K562 (cell line): ENCODE measurements around the gene PEX19. TPM values are rescaled to one million over a fixed set of nuclear protein-coding genes. Genes with fewer than 3 reads are reported as not detected.
A peak's percentile ranks its signal among the peaks of the same experiment; 100 is the strongest.

Experiments used
- CBFA2T3 ChIP-seq: fragments of 450-650 bp; IDR thresholded peaks from 2 replicates; pipeline ENCODE4 v1.6.1; 2017
- DLX4 ChIP-seq: fragments of 250-450 bp; sonication (Bioruptor Pico); IDR thresholded peaks from 2 replicates; pipeline ENCODE4 v1.6.1; 2021; ENCODE audit warnings: mild to moderate bottlenecking
- ESRRB ChIP-seq: fragments of 250-450 bp; sonication (Bioruptor Pico); IDR thresholded peaks from 2 replicates; pipeline ENCODE4 v1.5.0; 2020; ENCODE audit warnings: mild to moderate bottlenecking, moderate library complexity, borderline replicate concordance
- FOXA3 ChIP-seq, 2 experiments: fragments of 450-650 bp in 1 of 2; sonication (generic) in 1 of 2; formaldehyde crosslinking; IDR thresholded peaks in 1 of 2; conservative IDR thresholded peaks in 1 of 2; 2 replicates each; pipeline versions ENCODE4 v1.4.0 to v1.8.0; 2020 to 2022; ENCODE audit warnings: mild to moderate bottlenecking in 2 of 2, missing genetic modification reagents in 1 of 2
- GABPB1 ChIP-seq: sonication (generic); formaldehyde crosslinking; IDR thresholded peaks from 2 replicates; pipeline ENCODE4 v1.8.0; 2022; ENCODE audit warnings: mild to moderate bottlenecking, missing genetic modification reagents
- HES1 ChIP-seq: fragments of 450-650 bp; IDR thresholded peaks from 2 replicates; pipeline ENCODE4 v1.6.1; 2016; ENCODE audit warnings: low read depth, mild to moderate bottlenecking, moderate library complexity
- HMGXB4 ChIP-seq: sonication (generic); formaldehyde crosslinking; IDR thresholded peaks from 2 replicates; pipeline ENCODE4 v1.8.1; 2023; ENCODE audit warnings: mild to moderate bottlenecking, missing genetic modification reagents
- IFI16 ChIP-seq: fragments of 250-450 bp; sonication (Bioruptor Pico); IDR thresholded peaks from 2 replicates; pipeline ENCODE4 v2.1.2; 2022; ENCODE audit warnings: mild to moderate bottlenecking, inconsistent platforms
- MCM2 ChIP-seq: fragments of 450-650 bp; IDR thresholded peaks from 2 replicates; pipeline ENCODE4 v1.6.1; 2017; ENCODE audit warnings: low read depth, mild to moderate bottlenecking
- MEIS2 ChIP-seq: fragments of 450-650 bp; IDR thresholded peaks from 2 replicates; pipeline ENCODE4 v1.6.1; 2014; ENCODE audit warnings: mild to moderate bottlenecking; ENCODE audit not compliant: partially characterized antibody
- MXD1 ChIP-seq: fragments of 250-450 bp; sonication (Bioruptor Pico); IDR thresholded peaks from 2 replicates; pipeline ENCODE4 v1.8.0; 2021; ENCODE audit warnings: borderline replicate concordance, mild to moderate bottlenecking, moderate library complexity; ENCODE audit not compliant: poor library complexity, severe bottlenecking
- NFE2 ChIP-seq: IDR thresholded peaks from 2 replicates; pipeline ENCODE4 v1.6.1; 2014; ENCODE audit warnings: antibody characterized with exemption, low read depth
- NFIC ChIP-seq: fragments of 450-650 bp; IDR thresholded peaks from 2 replicates; pipeline ENCODE4 v1.6.1; 2017; ENCODE audit warnings: mild to moderate bottlenecking, inconsistent platforms
- SP1 ChIP-seq: sonication (generic); formaldehyde crosslinking; IDR thresholded peaks from 2 replicates; pipeline ENCODE4 v1.8.1; 2022; ENCODE audit warnings: mild to moderate bottlenecking, missing genetic modification reagents
- SRF ChIP-seq, 2 experiments: fragments of 250-450, 450-650 bp in 1 of 2; sonication (Bioruptor Pico) in 1 of 2; sonication (generic) in 1 of 2; formaldehyde crosslinking; IDR thresholded peaks; 2 replicates each; pipeline versions ENCODE4 v1.5.0 to v1.5.1; 2020 to 2022; ENCODE audit warnings: mild to moderate bottlenecking in 1 of 2, missing genetic modification reagents in 1 of 2
- ZNF23 ChIP-seq: fragments of 250-450 bp; sonication (Bioruptor Pico); IDR thresholded peaks from 2 replicates; pipeline ENCODE4 v1.4.0; 2020; ENCODE audit warnings: mild to moderate bottlenecking
- ZNF41 ChIP-seq: fragments of 250-450 bp; sonication (Bioruptor Pico); conservative IDR thresholded peaks from 2 replicates; pipeline ENCODE4 v1.4.0; 2020; ENCODE audit warnings: mild to moderate bottlenecking
- ZNF431 ChIP-seq: sonication (generic); formaldehyde crosslinking; IDR thresholded peaks from 2 replicates; pipeline ENCODE4 v1.8.0; 2022; ENCODE audit warnings: mild to moderate bottlenecking, missing genetic modification reagents
- ZNF511 ChIP-seq: sonication (generic); formaldehyde crosslinking; IDR thresholded peaks from 2 replicates; pipeline ENCODE4 v1.8.0; 2022; ENCODE audit warnings: mild to moderate bottlenecking, missing genetic modification reagents
- ZNF655 ChIP-seq: fragments of 250-450 bp; sonication (Bioruptor Pico); IDR thresholded peaks from 2 replicates; pipeline ENCODE4 v1.5.0; 2021
- ZNF75A ChIP-seq: fragments of 450-650 bp; formaldehyde crosslinking; IDR thresholded peaks from 2 replicates; pipeline ENCODE4 v1.4.0; 2020; ENCODE audit warnings: mild to moderate bottlenecking
- ZNF764 ChIP-seq: fragments of 250-450 bp; sonication (Bioruptor Pico); IDR thresholded peaks from 2 replicates; pipeline ENCODE4 v1.4.0; 2020; ENCODE audit warnings: low read depth, mild to moderate bottlenecking, moderate library complexity
- ZNF79 ChIP-seq: fragments of 250-450 bp; sonication (Bioruptor Pico); IDR thresholded peaks from 2 replicates; pipeline ENCODE4 v1.4.0; 2020; ENCODE audit warnings: low read depth, mild to moderate bottlenecking, moderate library complexity
- polyA plus RNA-seq, 8 experiments: library from polyadenylated mRNA; depleted of rRNA in 4 of 8; stranded (reverse) in 5 of 8; unstranded in 3 of 8; fragments of >200 nt; fragmentation: Nextera tagmentation in 2 of 8; fragmentation: Illumina TruSeq in 1 of 8; extraction: Ambion mirVana in 2 of 8; extraction: Trizol in 1 of 8; gene quantifications; 2 replicates each; pipeline versions ENCODE4 v1.2.1 to v1.2.3, GENCODE V29; 2011 to 2014; ENCODE audit warnings: inconsistent platforms in 1 of 8, missing spikeins in 1 of 8
- total RNA-seq, 7 experiments: library from RNA; depleted of rRNA in 6 of 7; stranded (reverse); fragments of >200 nt in 6 of 7; fragmentation: Illumina TruSeq in 2 of 7; extraction: Trizol in 2 of 7; gene quantifications; 2 replicates each; pipeline versions ENCODE4 v1.2.1 to v1.2.3, GENCODE V29; 2011 to 2021; ENCODE audit warnings: low replicate concordance in 1 of 7

Gene PEX19
- total and polyA plus RNA-seq, 9 of the 15 experiments (the other 6 are each of a cell fraction or from before 2014, with no cell fraction given), result 32.5 to 103 (median 59.8) TPM

GRCh38 chr1:160261893-160262794, 22.8 kb downstream of the PEX19 start, which contains the start of gene DCAF8 (continued):
- TF ChIP-seq DLX4 (CRISPR knock-in tag), result no peak
- TF ChIP-seq MXD1, result no peak
- no peak for TF ChIP-seq ZNF431 (CRISPR knock-in tag)
- TF ChIP-seq MCM2, result no peak
- peak; percentile 57; the same call in 1 of the 2 replicates for TF ChIP-seq NFIC
- no peak for TF ChIP-seq CBFA2T3
- peak; percentile 65 for TF ChIP-seq GABPB1 (CRISPR knock-in tag)
- TF ChIP-seq ZNF75A (CRISPR knock-in tag), result no peak
- 0 out of 2 replicates have a peak, but pooled peaks have one; percentile 16 for TF ChIP-seq ZNF41 (CRISPR knock-in tag)
- TF ChIP-seq HMGXB4 (CRISPR knock-in tag), result peak; percentile 33; the same call in 1 of the 2 replicates
- peak in 1 of 2 experiments; percentile 80; a peak in 2 of 4 replicates for TF ChIP-seq FOXA3 (CRISPR knock-in tag; conservative IDR thresholded peaks at IDR 0.05 in 1 of 2, IDR thresholded peaks at IDR 0.05 in 1 of 2)
- TF ChIP-seq HES1, result no peak
- 0 out of 2 replicates have a peak, but pooled peaks have one; percentile 58 for TF ChIP-seq ESRRB (CRISPR knock-in tag)
- TF ChIP-seq SP1 (CRISPR knock-in tag), result peak; percentile 81
- TF ChIP-seq ZNF764, result 0 out of 2 replicates have a peak, but pooled peaks have one; percentile 15
- TF ChIP-seq ZNF511 (CRISPR knock-in tag), result peak; percentile 94
- TF ChIP-seq ZNF655 (CRISPR knock-in tag), result 0 out of 2 replicates have a peak, but pooled peaks have one; percentile 50
- no peak for TF ChIP-seq IFI16 (CRISPR knock-in tag)
- no peak for TF ChIP-seq NFE2
- TF ChIP-seq ZNF79 (CRISPR knock-in tag), result no peak
- peak; percentile 92 for TF ChIP-seq MEIS2
- no peak for TF ChIP-seq ZNF23
- peak in 1 of 2 experiments; percentile 6; a peak in 2 of 4 replicates for TF ChIP-seq SRF (CRISPR knock-in tag; IDR thresholded peaks at IDR 0.05)
